ENCODE data around the gene ERICH3.

- TF ChIP-seq MAX (CRISPR knock-in tag; IDR thresholded peaks at IDR 0.05), result no peak
- no peak for TF ChIP-seq ZNF146 (CRISPR knock-in tag; IDR thresholded peaks at IDR 0.05; ENCODE audit: unreplicated experiment)
- no peak for TF ChIP-seq TAF1 (IDR thresholded peaks at IDR 0.05; ENCODE audit: control insufficient read depth, extremely low read depth, insufficient read depth, low read length, severe bottlenecking)
- no peak for TF ChIP-seq ATF7 (IDR thresholded peaks at IDR 0.05)
- no peak for TF ChIP-seq NR2C2 (CRISPR knock-in tag; IDR thresholded peaks at IDR 0.05)
- TF ChIP-seq NR2C2 (tag; IDR thresholded peaks at IDR 0.05), result no peak
- no peak for TF ChIP-seq CBX8 (IDR thresholded peaks at IDR 0.05; ENCODE audit: borderline replicate concordance, extremely low read depth, low read depth, low read length, poor library complexity, severe bottlenecking)
- TF ChIP-seq ZBTB26 (CRISPR knock-in tag; IDR thresholded peaks at IDR 0.05), result no peak
- TF ChIP-seq ZNF324 (CRISPR knock-in tag; IDR thresholded peaks at IDR 0.05), result no peak
- no peak for TF ChIP-seq MXI1 (IDR thresholded peaks at IDR 0.05; ENCODE audit: low read depth, low read length)
- no peak for TF ChIP-seq EZH2 (IDR thresholded peaks at IDR 0.05; ENCODE audit: borderline replicate concordance, low read depth, low read length)
- TF ChIP-seq, protein P1, sequence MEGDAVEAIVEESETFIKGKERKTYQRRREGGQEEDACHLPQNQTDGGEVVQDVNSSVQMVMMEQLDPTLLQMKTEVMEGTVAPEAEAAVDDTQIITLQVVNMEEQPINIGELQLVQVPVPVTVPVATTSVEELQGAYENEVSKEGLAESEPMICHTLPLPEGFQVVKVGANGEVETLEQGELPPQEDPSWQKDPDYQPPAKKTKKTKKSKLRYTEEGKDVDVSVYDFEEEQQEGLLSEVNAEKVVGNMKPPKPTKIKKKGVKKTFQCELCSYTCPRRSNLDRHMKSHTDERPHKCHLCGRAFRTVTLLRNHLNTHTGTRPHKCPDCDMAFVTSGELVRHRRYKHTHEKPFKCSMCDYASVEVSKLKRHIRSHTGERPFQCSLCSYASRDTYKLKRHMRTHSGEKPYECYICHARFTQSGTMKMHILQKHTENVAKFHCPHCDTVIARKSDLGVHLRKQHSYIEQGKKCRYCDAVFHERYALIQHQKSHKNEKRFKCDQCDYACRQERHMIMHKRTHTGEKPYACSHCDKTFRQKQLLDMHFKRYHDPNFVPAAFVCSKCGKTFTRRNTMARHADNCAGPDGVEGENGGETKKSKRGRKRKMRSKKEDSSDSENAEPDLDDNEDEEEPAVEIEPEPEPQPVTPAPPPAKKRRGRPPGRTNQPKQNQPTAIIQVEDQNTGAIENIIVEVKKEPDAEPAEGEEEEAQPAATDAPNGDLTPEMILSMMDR (IDR thresholded peaks at IDR 0.05 in 2 of 3, conservative IDR thresholded peaks at IDR 0.05 in 1 of 3; ENCODE audit: insufficient read depth in 2 of 3, low read depth in 1 of 3, low read length in 3 of 3), result no peak
- no peak for TF ChIP-seq NR2F6 (CRISPR knock-in tag; IDR thresholded peaks at IDR 0.05)
- TF ChIP-seq ELK1 (CRISPR knock-in tag; IDR thresholded peaks at IDR 0.05), result no peak
- TF ChIP-seq NR2C1 (IDR thresholded peaks at IDR 0.05), result no peak
- TF ChIP-seq NR2C1 (tag; IDR thresholded peaks at IDR 0.05), result no peak
Observed at GRCh38 chr1:74571493-74571800, 102.1 kb downstream of the ERICH3 start.
